HG02970 (cell line): ENCODE data around the gene AEBP1.

Experiments
- ATAC-seq: cut with Tn5 transposase; IDR thresholded peaks from one replicate; pipeline ENCODE4 v1.9.1; 2021; ENCODE audit warnings: mild to moderate bottlenecking, moderate library complexity, moderate number of reproducible peaks; ENCODE audit not compliant: unreplicated experiment, low FRiP score

AEBP1 gene

GRCh38 chr7:44150966-44151941 lies 47.1 kb downstream of the AEBP1 start:
- no peak for ATAC-seq

- ATAC-seq: no peak
These were observed 47.8 kb downstream of the AEBP1 start for GRCh38 chr7:44151956-44152355.

GRCh38 chr7:44152971-44153947 lies 49.1 kb downstream of the AEBP1 start:
- ATAC-seq: no peak

GRCh38 chr7:44153948-44154335 lies 49.8 kb downstream of the AEBP1 start:
- ATAC-seq: no peak

- ATAC-seq: no peak
These were observed 50.6 kb downstream of the AEBP1 start for GRCh38 chr7:44154703-44155102.

GRCh38 chr7:44155191-44156185 lies 51.3 kb downstream of the AEBP1 start:
- ATAC-seq: no peak

- ATAC-seq: no peak
These were observed 52.4 kb downstream of the AEBP1 start for GRCh38 chr7:44156453-44157010.

- ATAC-seq: no peak
These were observed 53.3 kb downstream of the AEBP1 start for GRCh38 chr7:44157116-44158080.

GRCh38 chr7:44158096-44158872 lies 54.1 kb downstream of the AEBP1 start:
- ATAC-seq: no peak

- no peak for ATAC-seq
These were observed 54.9 kb downstream of the AEBP1 start for GRCh38 chr7:44158873-44159631.

- ATAC-seq: no peak
These were observed 55.9 kb downstream of the AEBP1 start for GRCh38 chr7:44159824-44160630.

- ATAC-seq: no peak
These were observed 57.2 kb downstream of the AEBP1 start for GRCh38 chr7:44161371-44161770.

GRCh38 chr7:44162179-44162578 lies 58.0 kb downstream of the AEBP1 start:
- no peak for ATAC-seq

- ATAC-seq: no peak
These were observed 58.7 kb downstream of the AEBP1 start for GRCh38 chr7:44162785-44163395.

- no peak for ATAC-seq
These were observed 59.4 kb downstream of the AEBP1 start for GRCh38 chr7:44163591-44163990.
